Right lobe of liver (tissue), 6 donors: Measurements from ENCODE around the gene UGT2B15. TPM values are rescaled to one million over a fixed set of nuclear protein-coding genes. Genes with fewer than 3 reads are reported as not detected.
A peak's percentile ranks its signal among the peaks of the same experiment; 100 is the strongest.
"Not testable (repeated sequence)": the region's sequence is repeated elsewhere in the genome, so short reads cannot be mapped to it uniquely, and the experiment has no call there.

Experiments used
- ATAC-seq, 4 donors: fragments of 200-7000 bp; cut with Tn5 transposase; one replicate each; pipeline ENCODE4 v1.9.1; 2020; ENCODE audit warnings: mild to moderate bottlenecking in 4 of 4, moderate library complexity in 4 of 4
- DNase-seq, 3 donors: peaks; one replicate each; pipeline ENCODE4 v3.0.0-alpha.2; 2020
- H3K27ac ChIP-seq, 3 donors: fragments of 200-600 bp; one replicate each; pipeline ENCODE4 v1.8.0; 2022
- H3K27me3 ChIP-seq, 2 donors: fragments of 200-600 bp; one replicate each; pipeline ENCODE4 v1.8.0; 2022
- H3K36me3 ChIP-seq, 4 donors: fragments of 200-600 bp; sonication (generic) in 1 of 4; one replicate each; pipeline versions ENCODE4 v1.5.1 to v1.8.0; 2017 to 2022; ENCODE audit warnings: control low read depth in 1 of 4
- H3K4me1 ChIP-seq, 4 donors: fragments of 200-600 bp; sonication (generic) in 1 of 4; one replicate each; pipeline versions ENCODE4 v1.5.1 to v1.8.0; 2017 to 2022; ENCODE audit warnings: control low read depth in 1 of 4
- H3K4me3 ChIP-seq, 3 donors: fragments of 200-600 bp; one replicate each; pipeline ENCODE4 v1.8.0; 2022
- H3K9me3 ChIP-seq, 4 donors: fragments of 200-600 bp; sonication (generic) in 1 of 4; one replicate each; pipeline versions ENCODE4 v1.5.1 to v1.8.0; 2017 to 2022; ENCODE audit warnings: control low read depth in 1 of 4
- CTCF ChIP-seq, 4 donors: fragments of 200-600 bp in 3 of 4; fragments of 450-650 bp in 1 of 4; IDR thresholded peaks; one replicate each; pipeline versions ENCODE4 v1.5.1 to v1.8.0; 2016 to 2022; ENCODE audit warnings: antibody characterized with exemption in 4 of 4, mild to moderate bottlenecking in 2 of 4
- POLR2A ChIP-seq: fragments of 450-650 bp; IDR thresholded peaks from one replicate; pipeline ENCODE4 v1.6.1; 2017; ENCODE audit warnings: antibody characterized with exemption, mild to moderate bottlenecking
- WGBS: methylation state at CpG from one replicate; pipeline ENCODE4 v1.1.6; 2018; ENCODE audit warnings: low coverage, low lambda C conversion rate; ENCODE audit not compliant: insufficient coverage; ENCODE audit errors: missing lambda C conversion rate; 5-methylcytosine and 5-hydroxymethylcytosine counted together
- intact Hi-C, 2 donors: fragments of 100-400 bp; cut with DNase I; formaldehyde crosslinking; loops; one replicate each; pipeline versions ENCODE4 v1.11.2 to v1.14.1; 2022
- total RNA-seq, 6 experiments: library from RNA; depleted of rRNA in 2 of 6; stranded (reverse); fragments of >200 nt in 2 of 6; fragmentation: NEBNext Ultra II Directional in 3 of 6; extraction: Animal tissue kit (Norgen Biotek cat#: 25700) in 3 of 6; gene quantifications; one replicate each; pipeline versions ENCODE4 v1.1.0 to v1.2.4, GENCODE V29; 2016 to 2023
- donor health status: DM: no; HTN: yes; CAD: no.
- donor health status: DM: no; HTN: no; CAD: no.
- donor health status: DM: no; HTN: no; CAD: no.
- donor health status: DM: no; HTN: yes; CAD: no.
- donor health status: DM: no; HTN: yes; CAD: no.

UGT2B15 gene
- total RNA-seq, 6 experiments from 2014 or later: 44.9 to 533 (median 152) TPM

DNA sequence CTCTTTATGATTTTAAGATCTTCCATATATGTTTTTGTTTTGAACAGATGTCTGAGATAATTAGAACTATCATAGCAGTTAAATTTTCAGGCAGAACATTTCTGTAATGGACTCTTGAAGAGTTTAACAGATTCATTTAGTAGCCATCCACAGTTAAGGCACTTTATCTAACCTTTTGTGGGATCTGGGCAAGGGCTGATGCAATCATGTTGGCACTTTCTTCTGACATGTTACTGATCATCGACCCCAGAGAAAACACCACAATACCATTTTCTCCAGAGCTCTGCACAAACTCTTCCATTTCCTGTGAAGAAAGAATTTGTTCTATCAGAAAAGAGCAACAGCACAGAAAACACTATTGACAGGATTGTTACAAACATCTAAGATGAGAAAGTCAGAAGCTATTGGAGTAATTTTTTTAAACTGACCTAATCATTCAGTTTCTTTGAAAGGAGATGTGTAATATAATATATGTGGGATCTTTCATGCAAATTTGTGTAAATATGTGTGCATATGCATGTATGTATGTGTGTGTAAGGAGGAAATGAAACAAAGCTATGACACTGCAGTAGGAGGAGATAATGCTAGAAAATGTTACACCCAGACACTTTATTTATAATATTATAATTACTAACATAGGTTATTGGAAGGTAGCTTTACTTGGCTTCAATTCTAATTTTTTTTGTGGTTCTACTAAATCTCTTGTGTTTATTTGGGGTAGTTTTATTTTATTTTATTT is 7.4 kb downstream of the UGT2B15 start:
- H3K27me3 ChIP-seq, H3K4me3 ChIP-seq, intact Hi-C loops, DNase-seq, H3K36me3 ChIP-seq, H3K9me3 ChIP-seq: not testable (repeated sequence)
- H3K4me1 ChIP-seq: peaks cover 0 to 35% (median 5%) of the 10 kb centered on the region in 4 donors
- WGBS: no CpG with 5 or more reads among the region's 1 CpG
- peak overlapping the region in 2 of 3 donors; percentile 7 to 79 for H3K27ac ChIP-seq
- peak; percentile 34 to 78 (median 44) for ATAC-seq

GRCh38 chr4:68658672-68659071 is 11.8 kb downstream of the UGT2B15 start:
- H3K9me3 ChIP-seq: no peaks in the 10 kb centered on the region
- ATAC-seq (peak in 3 of 4 donors; percentile 12 to 17 (median 17)), DNase-seq (no peak)
- no peak overlapping the region for H3K4me3 ChIP-seq
- H3K27me3 ChIP-seq: no peaks in the 10 kb centered on the region
- intact Hi-C loops: no loop called here
- peaks cover 0 to 18% (median 6%) of the 10 kb centered on the region in 4 donors for H3K36me3 ChIP-seq
- H3K4me1 ChIP-seq: peaks cover 0 to 46% (median 5%) of the 10 kb centered on the region in 4 donors
- H3K27ac ChIP-seq: peak overlapping the region in 2 of 3 donors; percentile 24 to 56
- TF ChIP-seq CTCF (IDR thresholded peaks at IDR 0.05) (no peak), POLR2A (no peak)

DNA sequence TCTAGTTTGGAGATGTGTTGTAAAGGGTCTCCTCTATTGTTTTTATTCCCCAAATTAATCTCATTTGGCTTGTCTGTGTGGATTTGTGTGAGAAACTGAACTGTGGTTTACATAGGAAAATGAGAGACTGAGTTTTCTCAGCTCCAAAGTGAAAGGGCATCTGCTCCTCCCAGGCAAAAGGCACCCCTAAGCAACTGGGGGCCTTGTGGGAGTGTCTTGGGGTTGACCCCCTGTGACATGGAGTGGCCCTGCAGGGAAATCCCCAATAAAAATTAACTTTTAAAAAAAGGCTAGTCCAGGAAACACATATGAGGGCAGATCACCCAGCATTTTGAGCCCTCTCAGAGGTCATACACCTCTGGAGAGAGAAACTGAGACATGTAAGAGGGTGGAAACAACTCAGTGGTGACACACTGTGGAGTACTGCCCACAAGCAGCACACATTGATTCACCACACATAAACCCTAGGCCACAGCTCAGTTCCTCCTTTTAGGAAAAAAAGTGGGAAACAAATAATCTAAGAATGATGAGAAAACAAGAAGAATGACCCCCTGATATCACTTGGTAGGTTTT is 13.3 kb downstream of the UGT2B15 start:
- Histone ChIP-seq H3K36me3 (peaks cover 0 to 33% (median 11%) of the 10 kb centered on the region in 4 donors), H3K27ac (peak overlapping the region; percentile 9 to 76 (median 72)), H3K4me1 (peaks cover 0 to 40% (median 5%) of the 10 kb centered on the region in 4 donors)
- H3K27me3 ChIP-seq, H3K4me3 ChIP-seq, DNase-seq, H3K9me3 ChIP-seq, intact Hi-C loops: not testable (repeated sequence)
- TF ChIP-seq CTCF (IDR thresholded peaks at IDR 0.05): peak in 3 of 4 donors; percentile 3 to 13 (median 4)
- peak; percentile 44 to 60 (median 52) for ATAC-seq

DNA sequence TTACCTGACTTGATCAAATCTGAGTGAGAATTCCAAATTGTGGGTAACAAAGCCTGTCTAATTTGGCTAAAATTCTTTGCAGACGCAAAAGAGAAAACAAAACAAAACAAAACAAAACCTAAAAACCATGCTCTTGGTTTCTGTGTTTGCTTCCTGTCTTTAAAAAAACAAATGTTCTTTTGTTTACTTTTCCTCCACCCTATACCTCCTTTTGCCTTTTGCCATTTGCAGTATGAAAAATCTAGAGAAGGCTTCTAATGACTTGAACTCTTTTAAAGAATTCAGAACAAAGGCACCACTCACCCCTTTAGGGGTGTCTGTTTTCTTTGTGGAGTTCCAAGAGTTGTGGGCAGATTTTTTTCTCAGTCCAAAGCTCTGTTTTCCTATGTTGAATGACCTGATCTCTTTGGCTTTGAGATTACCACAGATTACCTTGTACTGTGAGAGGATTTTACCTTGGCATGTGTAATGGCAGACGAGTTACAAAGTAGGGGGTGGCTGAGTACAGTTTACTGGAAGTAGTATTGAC is 13.9 kb downstream of the UGT2B15 start:
- H3K36me3 ChIP-seq: peaks cover 0 to 36% (median 11%) of the 10 kb centered on the region in 4 donors
- H3K27me3 ChIP-seq, H3K9me3 ChIP-seq, intact Hi-C loops, DNase-seq, H3K4me3 ChIP-seq: not testable (repeated sequence)
- WGBS: 30% methylated on average over 2 of the region's 2 CpGs
- H3K4me1 ChIP-seq: peaks cover 0 to 37% (median 5%) of the 10 kb centered on the region in 4 donors
- ATAC-seq: peak; percentile 67 to 85 (median 80)
- H3K27ac ChIP-seq: peak overlapping the region; percentile 9 to 76 (median 72)

DNA sequence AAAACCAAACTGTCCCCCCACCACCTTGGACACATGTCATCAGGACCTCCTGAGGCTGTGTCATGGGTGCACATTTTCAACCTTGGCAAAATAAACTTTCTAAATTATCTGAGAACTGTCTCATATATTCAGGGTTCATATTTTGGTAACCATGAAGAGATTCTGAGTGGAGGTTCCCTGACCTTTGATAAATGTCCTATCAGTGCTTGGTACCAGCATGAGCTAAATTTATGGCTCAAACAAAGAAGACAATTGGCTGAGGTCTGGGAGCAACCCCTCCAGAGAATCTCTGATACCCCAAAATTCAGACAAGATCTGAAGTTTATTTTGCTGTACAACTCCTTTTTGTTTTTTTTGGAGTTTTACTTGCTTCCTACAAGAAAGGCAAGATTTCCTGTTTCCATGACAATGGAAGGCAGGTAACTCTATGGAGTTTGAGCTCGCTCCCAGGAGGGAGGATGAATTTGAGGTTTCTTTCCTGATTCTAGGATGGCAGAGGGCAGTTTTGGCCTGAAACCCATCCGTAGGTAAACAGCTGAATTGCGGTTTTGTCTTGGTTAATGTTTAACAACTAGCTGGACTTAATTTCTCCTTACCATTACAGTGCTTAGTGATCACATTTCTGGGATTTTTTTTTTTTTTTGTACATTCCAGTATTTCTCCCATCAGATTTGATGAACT is 14.5 kb downstream of the UGT2B15 start:
- Histone ChIP-seq H3K27me3 (no peaks in the 10 kb centered on the region), H3K4me3 (no peak overlapping the region), H3K36me3 (peaks cover 0 to 35% (median 11%) of the 10 kb centered on the region in 4 donors), H3K9me3 (no peaks in the 10 kb centered on the region), H3K4me1 (peaks cover 0 to 33% (median 5%) of the 10 kb centered on the region in 4 donors), H3K27ac (peak overlapping the region; percentile 9 to 76 (median 72))
- peak in 1 of 3 donors; percentile 54 for DNase-seq
- WGBS: 30% methylated on average over 2 of the region's 3 CpGs
- intact Hi-C loops: no loop called here
- peak; percentile 69 to 89 (median 76) for ATAC-seq
- TF ChIP-seq CTCF (IDR thresholded peaks at IDR 0.05) (no peak), POLR2A (no peak)
